Ectodermal cell (in vitro differentiated cells): ENCODE data around the gene TCF15.
"Not testable (repeated sequence)": the region's sequence is repeated elsewhere in the genome, so short reads cannot be mapped to it uniquely, and the experiment has no call there.

ENCODE experiments used
- H3K27ac ChIP-seq: 2 replicates; pipeline ENCODE4 v1.7.0; 2013; ENCODE audit warnings: mild to moderate bottlenecking, low read depth, low read length; ENCODE audit not compliant: insufficient read depth, poor library complexity, severe bottlenecking
- H3K27me3 ChIP-seq: 2 replicates; pipeline ENCODE4 v1.7.0; 2013; ENCODE audit warnings: mild to moderate bottlenecking, low read length; ENCODE audit not compliant: insufficient read depth, control insufficient read depth, poor library complexity, severe bottlenecking
- H3K36me3 ChIP-seq: one replicate; pipeline ENCODE4 v1.7.0; 2013; ENCODE audit warnings: low read length; ENCODE audit not compliant: control insufficient read depth, insufficient read depth
- H3K4me1 ChIP-seq: one replicate; pipeline ENCODE4 v1.7.0; 2013; ENCODE audit warnings: low read length; ENCODE audit not compliant: control insufficient read depth, insufficient read depth
- H3K4me3 ChIP-seq: 2 replicates; pipeline ENCODE4 v1.7.0; 2013; ENCODE audit warnings: low read depth, low read length, control low read depth; ENCODE audit not compliant: insufficient read depth
- H3K9me3 ChIP-seq: 2 replicates; pipeline ENCODE4 v1.7.0; 2013; ENCODE audit warnings: mild to moderate bottlenecking, low read length, moderate library complexity; ENCODE audit not compliant: control insufficient read depth
- WGBS, 2 experiments: methylation state at CpG; one replicate each; pipeline ENCODE4 v1.1.7; 2013; ENCODE audit warnings: missing lambda C conversion rate in 2 of 2; 5-methylcytosine and 5-hydroxymethylcytosine counted together

TCF15 gene

GRCh38 chr20:582204-582603 lies 27.9 kb downstream of the TCF15 start:
- Histone ChIP-seq H3K27ac (no peak overlapping the region), H3K4me1 (no peaks in the 10 kb centered on the region), H3K36me3 (no peaks in the 10 kb centered on the region), H3K4me3 (no peak overlapping the region), H3K27me3 (no peaks in the 10 kb centered on the region), H3K9me3 (no peaks in the 10 kb centered on the region)
- WGBS, 2 experiments: 88 to 92% methylated on average over 5 of the region's 5 CpGs

GRCh38 chr20:578940-579690 lies 31.0 kb downstream of the TCF15 start:
- not testable (repeated sequence) for H3K9me3 ChIP-seq, H3K27me3 ChIP-seq, H3K36me3 ChIP-seq, H3K4me1 ChIP-seq, H3K4me3 ChIP-seq, H3K27ac ChIP-seq
- 92 to 97% methylated on average over 1 to 5 of the region's 8 CpGs for WGBS, 2 experiments

GRCh38 chr20:577167-577791 lies 32.8 kb downstream of the TCF15 start:
- no peaks in the 10 kb centered on the region for H3K9me3 ChIP-seq
- H3K27me3 ChIP-seq: peaks cover 25% of the 10 kb centered on the region
- peaks cover 19% of the 10 kb centered on the region for H3K4me1 ChIP-seq
- H3K27ac ChIP-seq: no peak overlapping the region
- no peak overlapping the region for H3K4me3 ChIP-seq
- WGBS, 2 experiments: 78% methylated on average over 12 of the region's 12 CpGs
- H3K36me3 ChIP-seq: no peaks in the 10 kb centered on the region

GRCh38 chr20:576156-576555 lies 34.0 kb downstream of the TCF15 start:
- no peaks in the 10 kb centered on the region for H3K36me3 ChIP-seq
- H3K9me3 ChIP-seq: no peaks in the 10 kb centered on the region
- H3K4me1 ChIP-seq: peaks cover 29% of the 10 kb centered on the region
- no peak overlapping the region for H3K27ac ChIP-seq
- 97 to 99% methylated on average over 3 of the region's 3 CpGs for WGBS, 2 experiments
- no peak overlapping the region for H3K4me3 ChIP-seq
- H3K27me3 ChIP-seq: peaks cover 31% of the 10 kb centered on the region

GRCh38 chr20:575230-575629 lies 34.9 kb downstream of the TCF15 start:
- H3K9me3 ChIP-seq: no peaks in the 10 kb centered on the region
- no peaks in the 10 kb centered on the region for H3K36me3 ChIP-seq
- H3K27ac ChIP-seq: no peak overlapping the region
- WGBS, 2 experiments: 80 to 96% methylated on average over 3 of the region's 3 CpGs
- peaks cover 30% of the 10 kb centered on the region for H3K4me1 ChIP-seq
- H3K4me3 ChIP-seq: no peak overlapping the region
- H3K27me3 ChIP-seq: peaks cover 31% of the 10 kb centered on the region

- Histone ChIP-seq H3K4me1 (peaks cover 30% of the 10 kb centered on the region), H3K4me3 (no peak overlapping the region), H3K9me3 (no peaks in the 10 kb centered on the region), H3K36me3 (no peaks in the 10 kb centered on the region), H3K27ac (no peak overlapping the region), H3K27me3 (peaks cover 31% of the 10 kb centered on the region)
- 14 to 18% methylated on average over 15 of the region's 15 CpGs for WGBS, 2 experiments
Observed at GRCh38 chr20:574297-574942, 35.7 kb downstream of the TCF15 start.

- peaks cover 30% of the 10 kb centered on the region for H3K4me1 ChIP-seq
- H3K9me3 ChIP-seq: no peaks in the 10 kb centered on the region
- 80% methylated on average over 12 of the region's 12 CpGs for WGBS, 2 experiments
- no peak overlapping the region for H3K4me3 ChIP-seq
- H3K27me3 ChIP-seq: peaks cover 31% of the 10 kb centered on the region
- no peak overlapping the region for H3K27ac ChIP-seq
- no peaks in the 10 kb centered on the region for H3K36me3 ChIP-seq
Observed at GRCh38 chr20:573414-574296, 36.5 kb downstream of the TCF15 start.

- Histone ChIP-seq H3K27me3 (peaks cover 31% of the 10 kb centered on the region), H3K4me3 (no peak overlapping the region), H3K9me3 (no peaks in the 10 kb centered on the region), H3K36me3 (no peaks in the 10 kb centered on the region), H3K27ac (no peak overlapping the region), H3K4me1 (peaks cover 37% of the 10 kb centered on the region)
- WGBS, 2 experiments: 82% methylated on average over 7 of the region's 7 CpGs
Observed at GRCh38 chr20:572727-573126, 37.4 kb downstream of the TCF15 start.

GRCh38 chr20:571754-572441 lies 38.2 kb downstream of the TCF15 start:
- H3K4me1 ChIP-seq: peaks cover 37% of the 10 kb centered on the region
- 24 to 31% methylated on average over 24 of the region's 24 CpGs for WGBS, 2 experiments
- peaks cover 31% of the 10 kb centered on the region for H3K27me3 ChIP-seq
- no peak overlapping the region for H3K27ac ChIP-seq
- H3K36me3 ChIP-seq: no peaks in the 10 kb centered on the region
- no peak overlapping the region for H3K4me3 ChIP-seq
- H3K9me3 ChIP-seq: no peaks in the 10 kb centered on the region
